Panc1 (cell line): Measurements from ENCODE around the gene HSPA12A. TPM values are rescaled to one million over a fixed set of nuclear protein-coding genes. Genes with fewer than 3 reads are reported as not detected.

Source experiments
- ATAC-seq: fragments of 200-7000 bp; cut with Tn5 transposase; 2 replicates; pipeline ENCODE4 v1.9.1; 2020; ENCODE audit warnings: mild to moderate bottlenecking, moderate library complexity
- BruUV-seq: library from RNA; stranded (reverse); fragments of 400-500 nt; replicated peaks from 2 replicates; lab custom pipeline; 2021; lab: Mats Ljungman, UMichigan
- CTCF ChIA-PET: fragments of 300-600 bp; sonication (Branson Sonifier 250); formaldehyde crosslinking; loops from one replicate; lab custom pipeline; 2022; ENCODE audit warnings: antibody characterized with exemption; lab: Charles Lee
- POLR2A ChIA-PET: fragments of 300-600 bp; sonication (Branson Sonifier 250); formaldehyde crosslinking; loops from one replicate; lab custom pipeline; 2022; ENCODE audit warnings: antibody characterized with exemption; lab: Charles Lee
- DNase-seq: peaks from one replicate; pipeline ENCODE4 v3.0.0-alpha.2; 2010; ENCODE audit warnings: low read depth, low spot score
- H3K27ac ChIP-seq: 2 replicates; pipeline ENCODE4 v1.5.1; 2011; ENCODE audit warnings: mild to moderate bottlenecking, low read length, inconsistent platforms
- H3K27me3 ChIP-seq: fragments of 200-500 bp; sonication (Bioruptor generic); 2 replicates; pipeline ENCODE4 v1.6.0; 2014; ENCODE audit warnings: low read length, inconsistent platforms; ENCODE audit not compliant: control insufficient read depth, insufficient read depth
- H3K36me3 ChIP-seq: fragments of 200-500 bp; sonication (Bioruptor generic); 2 replicates; pipeline ENCODE4 v1.5.1; 2014; ENCODE audit warnings: inconsistent platforms, mild to moderate bottlenecking, low read length, moderate library complexity; ENCODE audit not compliant: control insufficient read depth, insufficient read depth
- H3K4me1 ChIP-seq: 2 replicates; pipeline ENCODE4 v1.5.1; 2011; ENCODE audit warnings: inconsistent platforms, mild to moderate bottlenecking, low read length, moderate library complexity; ENCODE audit not compliant: control insufficient read depth, insufficient read depth
- H3K4me3 ChIP-seq, 2 experiments: 2 replicates each; pipeline ENCODE4 v1.5.1; 2011 to 2012; ENCODE audit warnings: low read depth in 2 of 2, low read length in 2 of 2, mild to moderate bottlenecking in 2 of 2, inconsistent platforms in 1 of 2, moderate library complexity in 1 of 2
- H3K9me3 ChIP-seq: fragments of 200-500 bp; sonication (Bioruptor generic); 2 replicates; pipeline ENCODE4 v1.5.1; 2014; ENCODE audit warnings: low read depth, mild to moderate bottlenecking, inconsistent platforms, low read length, moderate library complexity; ENCODE audit not compliant: control insufficient read depth, insufficient read depth
- POLR2AphosphoS5 ChIP-seq: IDR thresholded peaks from 2 replicates; pipeline ENCODE4 v1.6.1; 2012; ENCODE audit warnings: mild to moderate bottlenecking, low read depth, low read length, moderate library complexity
- SIN3A ChIP-seq: IDR thresholded peaks from 2 replicates; pipeline ENCODE4 v1.6.1; 2012; ENCODE audit warnings: low read depth, mild to moderate bottlenecking, low read length, moderate library complexity, borderline replicate concordance; ENCODE audit not compliant: insufficient read depth
- TCF7L2 ChIP-seq: IDR thresholded peaks from 2 replicates; pipeline ENCODE4 v1.6.1; 2011; ENCODE audit warnings: mild to moderate bottlenecking, low read depth, low read length, inconsistent platforms
- in situ Hi-C: cut with HindIII; loops from 2 replicates; pipeline ENCODE4 v1.10.0; 2016; ENCODE audit warnings: low sequenced_read_pairs, low pct_unique_long_range_greater_than_20kb
- intact Hi-C: fragments of 100-400 bp; cut with micrococcal nuclease; formaldehyde crosslinking; loops from one replicate; pipeline ENCODE4 v1.10.0; 2022; ENCODE audit not compliant: unreplicated experiment
- total RNA-seq: library from RNA; stranded (reverse); gene quantifications from one replicate; pipeline ENCODE4 v1.2.1, GENCODE V29; 2021; ENCODE audit not compliant: unreplicated experiment
- TF ChIP-seq, protein P1 (sequence below): fragments of 450-650 bp; IDR thresholded peaks from 2 replicates; pipeline ENCODE4 v1.5.1; 2017; ENCODE audit warnings: mild to moderate bottlenecking
- TF ChIP-seq, protein P2 (sequence below), 2 experiments: IDR thresholded peaks; 2 replicates each; pipeline ENCODE4 v1.6.1; 2011 to 2012; ENCODE audit warnings: low read depth in 2 of 2, control low read depth in 1 of 2, low read length in 1 of 2, mild to moderate bottlenecking in 1 of 2, moderate library complexity in 1 of 2; ENCODE audit not compliant: insufficient read depth in 1 of 2

HSPA12A gene
- total RNA-seq, 1 experiment from 2014 or later = 7.7 TPM

DNA sequence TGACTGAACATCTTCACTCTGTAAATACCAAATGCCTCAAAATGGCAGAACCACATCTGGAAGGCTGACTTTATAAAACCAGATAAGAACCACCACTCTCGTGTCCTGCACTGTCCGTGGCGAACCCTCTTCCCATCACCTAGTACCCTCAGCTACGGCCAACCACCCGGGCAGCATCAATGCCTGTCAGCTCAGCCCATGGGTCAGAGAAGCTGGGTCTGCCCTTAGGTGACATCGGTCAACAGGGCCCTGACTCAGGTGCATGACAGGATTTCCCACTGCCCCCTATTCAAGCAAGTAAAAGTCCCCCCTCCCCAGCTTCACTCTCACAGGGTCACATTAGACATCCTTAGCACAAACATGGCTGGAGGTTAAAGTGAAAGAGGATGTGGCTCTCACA is 56.6 kb downstream of the HSPA12A start:
- in situ Hi-C loops (loop anchor here (10.0 kb wide), 1 partner anchor 89 kb away; no protein-coding TSS in a partner anchor), intact Hi-C loops (no loop called here)
- Histone ChIP-seq H3K9me3 (no peaks in the 10 kb centered on the region), H3K4me1 (peaks cover 3% of the 10 kb centered on the region; the same call in 1 of the 2 replicates), H3K27ac (no peak overlapping the region), H3K36me3 (no peaks in the 10 kb centered on the region), H3K4me3 (no peak overlapping the region), H3K27me3 (no peaks in the 10 kb centered on the region)
- CTCF ChIA-PET = interaction anchor here (0.6 kb wide), 1 partner anchor 57 kb away, joined by 4 read pairs; no protein-coding TSS in a partner anchor
- TF ChIP-seq TCF7L2 (no peak), SIN3A (no peak), POLR2AphosphoS5 (no peak)
- TF ChIP-seq, protein P1, sequence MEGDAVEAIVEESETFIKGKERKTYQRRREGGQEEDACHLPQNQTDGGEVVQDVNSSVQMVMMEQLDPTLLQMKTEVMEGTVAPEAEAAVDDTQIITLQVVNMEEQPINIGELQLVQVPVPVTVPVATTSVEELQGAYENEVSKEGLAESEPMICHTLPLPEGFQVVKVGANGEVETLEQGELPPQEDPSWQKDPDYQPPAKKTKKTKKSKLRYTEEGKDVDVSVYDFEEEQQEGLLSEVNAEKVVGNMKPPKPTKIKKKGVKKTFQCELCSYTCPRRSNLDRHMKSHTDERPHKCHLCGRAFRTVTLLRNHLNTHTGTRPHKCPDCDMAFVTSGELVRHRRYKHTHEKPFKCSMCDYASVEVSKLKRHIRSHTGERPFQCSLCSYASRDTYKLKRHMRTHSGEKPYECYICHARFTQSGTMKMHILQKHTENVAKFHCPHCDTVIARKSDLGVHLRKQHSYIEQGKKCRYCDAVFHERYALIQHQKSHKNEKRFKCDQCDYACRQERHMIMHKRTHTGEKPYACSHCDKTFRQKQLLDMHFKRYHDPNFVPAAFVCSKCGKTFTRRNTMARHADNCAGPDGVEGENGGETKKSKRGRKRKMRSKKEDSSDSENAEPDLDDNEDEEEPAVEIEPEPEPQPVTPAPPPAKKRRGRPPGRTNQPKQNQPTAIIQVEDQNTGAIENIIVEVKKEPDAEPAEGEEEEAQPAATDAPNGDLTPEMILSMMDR = no peak
- TF ChIP-seq, protein P2, sequence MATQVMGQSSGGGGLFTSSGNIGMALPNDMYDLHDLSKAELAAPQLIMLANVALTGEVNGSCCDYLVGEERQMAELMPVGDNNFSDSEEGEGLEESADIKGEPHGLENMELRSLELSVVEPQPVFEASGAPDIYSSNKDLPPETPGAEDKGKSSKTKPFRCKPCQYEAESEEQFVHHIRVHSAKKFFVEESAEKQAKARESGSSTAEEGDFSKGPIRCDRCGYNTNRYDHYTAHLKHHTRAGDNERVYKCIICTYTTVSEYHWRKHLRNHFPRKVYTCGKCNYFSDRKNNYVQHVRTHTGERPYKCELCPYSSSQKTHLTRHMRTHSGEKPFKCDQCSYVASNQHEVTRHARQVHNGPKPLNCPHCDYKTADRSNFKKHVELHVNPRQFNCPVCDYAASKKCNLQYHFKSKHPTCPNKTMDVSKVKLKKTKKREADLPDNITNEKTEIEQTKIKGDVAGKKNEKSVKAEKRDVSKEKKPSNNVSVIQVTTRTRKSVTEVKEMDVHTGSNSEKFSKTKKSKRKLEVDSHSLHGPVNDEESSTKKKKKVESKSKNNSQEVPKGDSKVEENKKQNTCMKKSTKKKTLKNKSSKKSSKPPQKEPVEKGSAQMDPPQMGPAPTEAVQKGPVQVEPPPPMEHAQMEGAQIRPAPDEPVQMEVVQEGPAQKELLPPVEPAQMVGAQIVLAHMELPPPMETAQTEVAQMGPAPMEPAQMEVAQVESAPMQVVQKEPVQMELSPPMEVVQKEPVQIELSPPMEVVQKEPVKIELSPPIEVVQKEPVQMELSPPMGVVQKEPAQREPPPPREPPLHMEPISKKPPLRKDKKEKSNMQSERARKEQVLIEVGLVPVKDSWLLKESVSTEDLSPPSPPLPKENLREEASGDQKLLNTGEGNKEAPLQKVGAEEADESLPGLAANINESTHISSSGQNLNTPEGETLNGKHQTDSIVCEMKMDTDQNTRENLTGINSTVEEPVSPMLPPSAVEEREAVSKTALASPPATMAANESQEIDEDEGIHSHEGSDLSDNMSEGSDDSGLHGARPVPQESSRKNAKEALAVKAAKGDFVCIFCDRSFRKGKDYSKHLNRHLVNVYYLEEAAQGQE (IDR thresholded peaks at IDR 0.05; ENCODE audit: insufficient read depth in 1 of 2, low read depth in 2 of 2, low read length in 1 of 2) = no peak
- BruUV-seq = no TSS peak
- ATAC-seq = no peak
- POLR2A ChIA-PET = no interaction called here
- DNase-seq = no peak

DNA sequence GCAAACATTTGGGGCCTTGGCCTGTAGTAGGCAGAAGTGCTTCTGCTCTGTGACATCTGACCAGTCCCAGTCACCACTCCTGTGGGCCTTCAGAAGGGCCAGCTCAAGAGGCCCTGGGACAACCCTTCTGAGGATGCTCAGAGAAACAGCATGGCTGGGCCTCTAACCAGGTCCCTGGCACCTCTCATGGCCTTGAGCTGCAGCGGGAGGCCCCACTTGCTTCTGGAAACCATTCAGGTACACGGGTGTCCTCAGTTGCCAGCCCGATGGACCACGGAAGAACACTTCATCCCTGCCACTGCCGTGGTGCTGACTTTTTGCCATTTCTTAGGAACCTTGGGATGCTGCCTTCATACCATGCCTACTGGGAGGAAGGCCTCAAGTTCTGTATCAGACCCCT is 57.6 kb downstream of the HSPA12A start:
- no peak for ATAC-seq
- no peak for TF ChIP-seq TCF7L2
- TF ChIP-seq, protein P1 = no peak
- no peak for TF ChIP-seq POLR2AphosphoS5
- TF ChIP-seq, protein P2 (IDR thresholded peaks at IDR 0.05; ENCODE audit: insufficient read depth in 1 of 2, low read depth in 2 of 2, low read length in 1 of 2) = no peak
- intact Hi-C loops = loop anchor here (5.0 kb wide), 1 partner anchor 493 kb away; no protein-coding TSS in a partner anchor
- Histone ChIP-seq H3K4me1 (peaks cover 3% of the 10 kb centered on the region; the same call in 1 of the 2 replicates), H3K27ac (no peak overlapping the region), H3K4me3 (no peak overlapping the region), H3K27me3 (no peaks in the 10 kb centered on the region), H3K9me3 (no peaks in the 10 kb centered on the region), H3K36me3 (no peaks in the 10 kb centered on the region)
- DNase-seq = no peak
- in situ Hi-C loops = loop anchor here (10.0 kb wide), 1 partner anchor 90 kb away; no protein-coding TSS in a partner anchor
- no TSS peak for BruUV-seq
- ChIA-PET CTCF (no interaction called here), POLR2A (no interaction called here)
